Measurements from ENCODE around the gene CZIB. TPM values are rescaled to one million over a fixed set of nuclear protein-coding genes. Genes with fewer than 3 reads are reported as not detected.

CZIB gene
- total RNA-seq, 4 donors from 2014 or later: 78.9 to 81.9 (median 80.6) TPM

- no peaks in the 10 kb centered on the region for H3K36me3 ChIP-seq
Measured at GRCh38 chr1:53218201-53218600, 2.2 kb downstream of the CZIB start.

GRCh38 chr1:53214376-53214940, 6.0 kb downstream of the CZIB start:
- no peaks in the 10 kb centered on the region for H3K4me1 ChIP-seq
- no peaks in the 10 kb centered on the region for H3K36me3 ChIP-seq
- no peak overlapping the region for H3K4me3 ChIP-seq
- TF ChIP-seq POLR2A (IDR thresholded peaks at IDR 0.05): no peak
- TF ChIP-seq CTCF (IDR thresholded peaks at IDR 0.05): no peak
- H3K9me3 ChIP-seq: no peaks in the 10 kb centered on the region
- DNase-seq: no peak
- intact Hi-C loops (cut with DNase I; ENCODE audit: low total_unique reads): no loop called here
- no peaks in the 10 kb centered on the region for H3K27me3 ChIP-seq
- H3K27ac ChIP-seq: no peak overlapping the region

More at GRCh38 chr1:53218201-53218600, 2.2 kb downstream of the CZIB start:
- no peak for DNase-seq
- intact Hi-C loops (cut with DNase I; ENCODE audit: low total_unique reads): no loop called here
- no peaks in the 10 kb centered on the region for H3K9me3 ChIP-seq
- no peak overlapping the region for H3K27ac ChIP-seq
- H3K4me1 ChIP-seq: no peaks in the 10 kb centered on the region
- H3K4me3 ChIP-seq: no peak overlapping the region
- TF ChIP-seq CTCF (IDR thresholded peaks at IDR 0.05) (no peak), POLR2A (IDR thresholded peaks at IDR 0.05) (no peak)
- H3K27me3 ChIP-seq: no peaks in the 10 kb centered on the region

- TF ChIP-seq CTCF (IDR thresholded peaks at IDR 0.05): no peak
- TF ChIP-seq POLR2A (IDR thresholded peaks at IDR 0.05): no peak
- H3K4me3 ChIP-seq: no peak overlapping the region
- intact Hi-C loops (cut with DNase I; ENCODE audit: low total_unique reads): no loop called here
- H3K9me3 ChIP-seq: no peaks in the 10 kb centered on the region
- no peaks in the 10 kb centered on the region for H3K36me3 ChIP-seq
- H3K4me1 ChIP-seq: no peaks in the 10 kb centered on the region
- DNase-seq: no peak
- no peak overlapping the region for H3K27ac ChIP-seq
- no peaks in the 10 kb centered on the region for H3K27me3 ChIP-seq
Measured at GRCh38 chr1:53210954-53211353, 9.5 kb downstream of the CZIB start.

GRCh38 chr1:53210352-53210751, 10.1 kb downstream of the CZIB start:
- H3K27me3 ChIP-seq: no peaks in the 10 kb centered on the region
- H3K4me1 ChIP-seq: no peaks in the 10 kb centered on the region
- intact Hi-C loops (cut with DNase I; ENCODE audit: low total_unique reads): no loop called here
- no peaks in the 10 kb centered on the region for H3K36me3 ChIP-seq
- H3K4me3 ChIP-seq: no peak overlapping the region
- no peak overlapping the region for H3K27ac ChIP-seq
- TF ChIP-seq POLR2A (IDR thresholded peaks at IDR 0.05) (no peak), CTCF (IDR thresholded peaks at IDR 0.05) (no peak)
- no peaks in the 10 kb centered on the region for H3K9me3 ChIP-seq
- DNase-seq: no peak

GRCh38 chr1:53207726-53208125, 12.7 kb downstream of the CZIB start:
- no peak for TF ChIP-seq POLR2A (IDR thresholded peaks at IDR 0.05)
- TF ChIP-seq CTCF (IDR thresholded peaks at IDR 0.05): no peak
- H3K9me3 ChIP-seq: no peaks in the 10 kb centered on the region
- H3K27me3 ChIP-seq: no peaks in the 10 kb centered on the region
- intact Hi-C loops (cut with DNase I; ENCODE audit: low total_unique reads): no loop called here
- no peaks in the 10 kb centered on the region for H3K36me3 ChIP-seq
- no peaks in the 10 kb centered on the region for H3K4me1 ChIP-seq
- H3K4me3 ChIP-seq: no peak overlapping the region
- DNase-seq: no peak
- H3K27ac ChIP-seq: no peak overlapping the region
